HepG2 (cell line): ENCODE data around the gene OR6V1. TPM values are rescaled to one million over a fixed set of nuclear protein-coding genes. Genes with fewer than 3 reads are reported as not detected.

Experiments
- ATAC-seq: fragments of 200-7000 bp; cut with Tn5 transposase; 3 replicates; pipeline ENCODE4 v1.9.1; 2020; ENCODE audit warnings: mild to moderate bottlenecking, moderate library complexity
- BruUV-seq: library from RNA; stranded (reverse); fragments of 400-500 nt; replicated peaks from 2 replicates; lab custom pipeline; 2021; lab: Mats Ljungman, UMichigan
- CTCF ChIA-PET: fragments of 300-600 bp; formaldehyde crosslinking; extraction: SDS; loops from one replicate; lab custom pipeline; 2021; ENCODE audit warnings: low total read pairs, inconsistent platforms, low intra/inter-chr PET ratio; lab: Yijun Ruan, JAX
- POLR2A ChIA-PET: fragments of 350-600 bp; sonication (Branson Sonifier 250); formaldehyde crosslinking; loops from one replicate; lab custom pipeline; 2020; ENCODE audit warnings: antibody characterized with exemption, inconsistent platforms; lab: Yijun Ruan, JAX
- DNase-seq: peaks from one replicate; pipeline ENCODE4 v3.0.0-alpha.2; 2015; ENCODE audit warnings: low spot score
- FAIRE-seq: peaks from 3 replicates; lab custom pipeline; 2011; peaks lifted over from hg19 to GRCh38; lab: Jason Lieb, UNC
- H2AFZ ChIP-seq: one replicate; pipeline ENCODE4 v1.6.1; 2011; ENCODE audit warnings: low read length, inconsistent platforms
- H3K27ac ChIP-seq: fragments of 300-600 bp; 3 replicates; pipeline ENCODE4 v1.8.0; 2011; ENCODE audit warnings: mixed run types, mild to moderate bottlenecking, mixed read lengths, low read length, inconsistent platforms; ENCODE audit not compliant: insufficient read depth; ENCODE audit errors: extremely low read length
- H3K27me3 ChIP-seq, 2 experiments: fragments of 200-600 bp in 1 of 2; 2 replicates in 1 of 2; 3 replicates in 1 of 2; pipeline versions ENCODE4 v1.6.0 to v1.8.0; 2011; ENCODE audit warnings: low read length in 2 of 2, mild to moderate bottlenecking in 2 of 2, moderate library complexity in 2 of 2, inconsistent platforms in 1 of 2; ENCODE audit not compliant: insufficient read depth in 2 of 2, control insufficient read depth in 1 of 2
- H3K36me3 ChIP-seq, 2 experiments: fragments of 200-600 bp in 1 of 2; replicated peaks in 1 of 2; 2 replicates in 1 of 2; 3 replicates in 1 of 2; pipeline versions ENCODE4 v1.5.1 to v1.8.0; 2011; ENCODE audit warnings: low read length in 2 of 2, inconsistent platforms in 1 of 2; ENCODE audit not compliant: insufficient read depth in 2 of 2, control insufficient read depth in 1 of 2
- H3K4me1 ChIP-seq: 2 replicates; pipeline ENCODE4 v1.5.1; 2012; ENCODE audit warnings: low read length, inconsistent platforms; ENCODE audit not compliant: insufficient read depth
- H3K4me2 ChIP-seq: 2 replicates; pipeline ENCODE4 v1.6.0; 2011; ENCODE audit warnings: low read depth, low read length, inconsistent platforms
- H3K4me3 ChIP-seq, 3 experiments: fragments of 200-600 bp in 1 of 3; sonication (generic), shearing (Covaris generic) in 1 of 3; replicated peaks in 1 of 3; 2 replicates each; pipeline ENCODE4 v1.5.1; 2011 to 2016; ENCODE audit warnings: low read length in 3 of 3, inconsistent platforms in 2 of 3, low read depth in 2 of 3, mild to moderate bottlenecking in 2 of 3, control low read depth in 1 of 3, mixed read lengths in 1 of 3; ENCODE audit not compliant: insufficient read depth in 1 of 3
- H3K79me2 ChIP-seq: one replicate; pipeline ENCODE4 v1.6.1; 2011; ENCODE audit warnings: low read length, inconsistent platforms; ENCODE audit not compliant: insufficient read depth
- H3K9ac ChIP-seq: 2 replicates; pipeline ENCODE4 v1.6.0; 2011; ENCODE audit warnings: mild to moderate bottlenecking, low read depth, low read length, inconsistent platforms; ENCODE audit not compliant: insufficient read depth
- H3K9me3 ChIP-seq: 2 replicates; pipeline ENCODE4 v1.5.1; 2012; ENCODE audit warnings: mild to moderate bottlenecking, low read length
- H4K20me1 ChIP-seq: 2 replicates; pipeline ENCODE4 v1.6.0; 2011; ENCODE audit warnings: inconsistent platforms, mild to moderate bottlenecking, low read length, moderate library complexity; ENCODE audit not compliant: insufficient read depth
- MAFF ChIP-seq: IDR thresholded peaks from 2 replicates; pipeline ENCODE4 v1.6.1; 2011; ENCODE audit warnings: low read depth, low read length, improper control_type of control experiment
- PRPF4 ChIP-seq: fragments of 200-400 bp; formaldehyde crosslinking; IDR thresholded peaks from 2 replicates; pipeline ENCODE4 v1.6.1; 2016; ENCODE audit warnings: low read length, low read depth; ENCODE audit not compliant: poor library complexity, severe bottlenecking
- WGBS: methylation state at CpG from one replicate; pipeline ENCODE4 v1.1.6; 2017; ENCODE audit warnings: low lambda C conversion rate; 5-methylcytosine and 5-hydroxymethylcytosine counted together
- in situ Hi-C: cut with HindIII; loops from 2 replicates; pipeline ENCODE4 v1.10.0; 2017; ENCODE audit warnings: low pct_unique_long_range_greater_than_20kb; ENCODE audit not compliant: extremely low pct_ligation_motif_present
- intact Hi-C: fragments of 100-400 bp; cut with micrococcal nuclease; formaldehyde crosslinking; loops from one replicate; pipeline ENCODE4 v1.10.0; 2022; ENCODE audit not compliant: unreplicated experiment
- polyA plus RNA-seq, 8 experiments: library from polyadenylated mRNA; depleted of rRNA in 3 of 8; stranded (reverse) in 7 of 8; unstranded in 1 of 8; fragments of >200 nt; fragmentation: Illumina TruSeq in 4 of 8; extraction: Trizol in 4 of 8; gene quantifications; 2 replicates each; pipeline versions ENCODE4 v1.2.1 to v1.2.3, GENCODE V29; 2011 to 2016; ENCODE audit warnings: low read depth in 4 of 8, missing spikeins in 1 of 8, mixed read lengths in 1 of 8; ENCODE audit not compliant: insufficient read depth in 1 of 8
- total RNA-seq, 5 experiments: library from RNA; depleted of rRNA; stranded (reverse); fragments of >200 nt; fragmentation: Illumina TruSeq; extraction: Trizol; gene quantifications; 2 replicates each; pipeline ENCODE4 v1.2.3, GENCODE V29; 2016; ENCODE audit warnings: low read depth in 1 of 5
- TF ChIP-seq, protein P1 (sequence below): sonication (generic); formaldehyde crosslinking; IDR thresholded peaks from 2 replicates; pipeline ENCODE4 v1.4.0; 2020; ENCODE audit warnings: missing genetic modification reagents, borderline replicate concordance
- TF ChIP-seq, protein P2 (sequence below): sonication (generic); formaldehyde crosslinking; IDR thresholded peaks from 2 replicates; pipeline ENCODE4 v1.5.0; 2020; ENCODE audit warnings: missing genetic modification reagents
- TF ChIP-seq, protein P3 (sequence below): sonication (generic); formaldehyde crosslinking; IDR thresholded peaks from 2 replicates; pipeline ENCODE4 v1.8.1; 2023; ENCODE audit warnings: missing genetic modification reagents, inconsistent platforms, borderline replicate concordance
- TF ChIP-seq, protein P4 (sequence below): IDR thresholded peaks from 2 replicates; pipeline ENCODE4 v1.6.1; 2016; ENCODE audit warnings: mild to moderate bottlenecking

OR6V1 gene
- total and polyA plus RNA-seq, 2 of the 13 experiments (the other 11 are each of a cell fraction or from before 2014, with no cell fraction given) = not detected

DNA sequence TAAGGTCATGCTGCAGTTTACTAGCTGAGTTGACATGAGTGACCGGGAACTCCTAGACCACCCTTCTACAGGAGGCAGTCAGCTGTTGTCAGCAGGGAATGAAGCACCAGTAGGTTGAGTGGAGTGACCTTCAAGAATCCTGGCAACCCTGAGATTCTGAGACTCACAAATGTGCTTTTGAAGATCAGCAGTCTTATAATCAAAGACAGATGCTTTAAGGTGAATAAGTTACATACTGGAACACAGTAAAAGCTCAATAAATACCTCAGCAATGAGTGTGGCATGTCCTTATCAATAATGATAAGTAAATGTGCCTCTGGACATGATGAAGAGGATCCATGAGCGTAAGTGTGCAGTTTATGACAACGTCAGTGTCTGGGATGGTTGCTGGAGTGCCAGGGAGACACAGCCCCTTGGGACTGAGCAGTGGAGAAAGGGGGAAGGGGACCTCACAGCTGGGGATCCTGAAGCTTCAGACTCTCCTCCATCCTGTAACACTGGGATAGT, 11.9 kb upstream of the OR6V1 start:
- intact Hi-C loops = no loop called here
- no peaks in the 10 kb centered on the region; a peak in 3 of 5 replicates for H3K27me3 ChIP-seq
- no peak overlapping the region for H2AFZ ChIP-seq
- DNase-seq (no peak), FAIRE-seq (no peak), ATAC-seq (no peak)
- no peak overlapping the region for H3K4me3 ChIP-seq
- no peak overlapping the region for H3K4me2 ChIP-seq
- peaks cover 23% of the 10 kb centered on the region for H3K4me1 ChIP-seq
- no TSS peak for BruUV-seq
- H3K9me3 ChIP-seq = no peaks in the 10 kb centered on the region
- TF ChIP-seq MAFF = no peak
- no peaks in the 10 kb centered on the region for H3K36me3 ChIP-seq
- ChIA-PET POLR2A (no interaction called here), CTCF (no interaction called here)
- no peaks in the 10 kb centered on the region for H4K20me1 ChIP-seq
- 12% methylated on average over 3 of the region's 3 CpGs for WGBS
- no peak overlapping the region for H3K27ac ChIP-seq
- no peak overlapping the region for H3K9ac ChIP-seq
- no peaks in the 10 kb centered on the region for H3K79me2 ChIP-seq
- in situ Hi-C loops = no loop called here

DNA sequence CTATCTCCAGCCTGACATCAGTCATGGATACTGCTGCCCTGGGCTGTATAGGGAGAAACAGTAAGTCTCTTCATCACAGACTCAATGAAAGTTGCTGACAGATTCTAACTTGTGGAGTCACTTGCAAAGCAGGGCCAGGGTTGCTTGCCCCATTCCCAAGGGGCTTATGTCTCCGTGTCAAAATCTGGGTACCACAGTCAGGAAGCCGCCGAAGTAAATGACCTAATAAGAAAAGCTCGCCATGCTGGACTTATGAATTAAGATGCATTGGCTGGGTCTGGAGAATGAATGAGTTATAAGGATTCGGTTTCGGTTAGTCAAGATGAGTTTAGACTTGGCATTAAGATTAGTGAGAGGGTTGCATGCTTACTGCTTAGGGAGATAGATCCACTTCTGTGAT, 10.8 kb upstream of the OR6V1 start:
- POLR2A ChIA-PET = no interaction called here
- Histone ChIP-seq H3K4me3 (no peak overlapping the region), H3K27me3 (no peaks in the 10 kb centered on the region; a peak in 3 of 5 replicates), H3K27ac (no peak overlapping the region), H4K20me1 (no peaks in the 10 kb centered on the region), H3K4me1 (peaks cover 23% of the 10 kb centered on the region), H2AFZ (no peak overlapping the region), H3K9ac (no peak overlapping the region), H3K36me3 (no peaks in the 10 kb centered on the region), H3K79me2 (no peaks in the 10 kb centered on the region), H3K4me2 (no peak overlapping the region), H3K9me3 (no peaks in the 10 kb centered on the region)
- no peak for ATAC-seq
- no TSS peak for BruUV-seq
- in situ Hi-C loops = no loop called here
- 84% methylated on average over 6 of the region's 6 CpGs for WGBS
- CTCF ChIA-PET = no interaction called here
- intact Hi-C loops = no loop called here
- FAIRE-seq = no peak
- no peak for DNase-seq
- TF ChIP-seq, protein P1, sequence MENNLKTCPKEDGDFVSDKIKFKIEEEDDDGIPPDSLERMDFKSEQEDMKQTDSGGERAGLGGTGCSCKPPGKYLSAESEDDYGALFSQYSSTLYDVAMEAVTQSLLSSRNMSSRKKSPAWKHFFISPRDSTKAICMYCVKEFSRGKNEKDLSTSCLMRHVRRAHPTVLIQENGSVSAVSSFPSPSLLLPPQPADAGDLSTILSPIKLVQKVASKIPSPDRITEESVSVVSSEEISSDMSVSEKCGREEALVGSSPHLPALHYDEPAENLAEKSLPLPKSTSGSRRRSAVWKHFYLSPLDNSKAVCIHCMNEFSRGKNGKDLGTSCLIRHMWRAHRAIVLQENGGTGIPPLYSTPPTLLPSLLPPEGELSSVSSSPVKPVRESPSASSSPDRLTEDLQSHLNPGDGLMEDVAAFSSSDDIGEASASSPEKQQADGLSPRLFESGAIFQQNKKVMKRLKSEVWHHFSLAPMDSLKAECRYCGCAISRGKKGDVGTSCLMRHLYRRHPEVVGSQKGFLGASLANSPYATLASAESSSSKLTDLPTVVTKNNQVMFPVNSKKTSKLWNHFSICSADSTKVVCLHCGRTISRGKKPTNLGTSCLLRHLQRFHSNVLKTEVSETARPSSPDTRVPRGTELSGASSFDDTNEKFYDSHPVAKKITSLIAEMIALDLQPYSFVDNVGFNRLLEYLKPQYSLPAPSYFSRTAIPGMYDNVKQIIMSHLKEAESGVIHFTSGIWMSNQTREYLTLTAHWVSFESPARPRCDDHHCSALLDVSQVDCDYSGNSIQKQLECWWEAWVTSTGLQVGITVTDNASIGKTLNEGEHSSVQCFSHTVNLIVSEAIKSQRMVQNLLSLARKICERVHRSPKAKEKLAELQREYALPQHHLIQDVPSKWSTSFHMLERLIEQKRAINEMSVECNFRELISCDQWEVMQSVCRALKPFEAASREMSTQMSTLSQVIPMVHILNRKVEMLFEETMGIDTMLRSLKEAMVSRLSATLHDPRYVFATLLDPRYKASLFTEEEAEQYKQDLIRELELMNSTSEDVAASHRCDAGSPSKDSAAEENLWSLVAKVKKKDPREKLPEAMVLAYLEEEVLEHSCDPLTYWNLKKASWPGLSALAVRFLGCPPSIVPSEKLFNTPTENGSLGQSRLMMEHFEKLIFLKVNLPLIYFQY (CRISPR knock-in tag) = no peak
- TF ChIP-seq, protein P2, sequence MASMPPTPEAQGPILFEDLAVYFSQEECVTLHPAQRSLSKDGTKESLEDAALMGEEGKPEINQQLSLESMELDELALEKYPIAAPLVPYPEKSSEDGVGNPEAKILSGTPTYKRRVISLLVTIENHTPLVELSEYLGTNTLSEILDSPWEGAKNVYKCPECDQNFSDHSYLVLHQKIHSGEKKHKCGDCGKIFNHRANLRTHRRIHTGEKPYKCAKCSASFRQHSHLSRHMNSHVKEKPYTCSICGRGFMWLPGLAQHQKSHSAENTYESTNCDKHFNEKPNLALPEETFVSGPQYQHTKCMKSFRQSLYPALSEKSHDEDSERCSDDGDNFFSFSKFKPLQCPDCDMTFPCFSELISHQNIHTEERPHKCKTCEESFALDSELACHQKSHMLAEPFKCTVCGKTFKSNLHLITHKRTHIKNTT (CRISPR knock-in tag) = no peak
- no peak for TF ChIP-seq PRPF4
- TF ChIP-seq, protein P3, sequence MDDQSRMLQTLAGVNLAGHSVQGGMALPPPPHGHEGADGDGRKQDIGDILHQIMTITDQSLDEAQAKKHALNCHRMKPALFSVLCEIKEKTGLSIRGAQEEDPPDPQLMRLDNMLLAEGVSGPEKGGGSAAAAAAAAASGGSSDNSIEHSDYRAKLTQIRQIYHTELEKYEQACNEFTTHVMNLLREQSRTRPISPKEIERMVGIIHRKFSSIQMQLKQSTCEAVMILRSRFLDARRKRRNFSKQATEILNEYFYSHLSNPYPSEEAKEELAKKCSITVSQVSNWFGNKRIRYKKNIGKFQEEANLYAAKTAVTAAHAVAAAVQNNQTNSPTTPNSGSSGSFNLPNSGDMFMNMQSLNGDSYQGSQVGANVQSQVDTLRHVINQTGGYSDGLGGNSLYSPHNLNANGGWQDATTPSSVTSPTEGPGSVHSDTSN (CRISPR knock-in tag) = no peak
- TF ChIP-seq, protein P4, sequence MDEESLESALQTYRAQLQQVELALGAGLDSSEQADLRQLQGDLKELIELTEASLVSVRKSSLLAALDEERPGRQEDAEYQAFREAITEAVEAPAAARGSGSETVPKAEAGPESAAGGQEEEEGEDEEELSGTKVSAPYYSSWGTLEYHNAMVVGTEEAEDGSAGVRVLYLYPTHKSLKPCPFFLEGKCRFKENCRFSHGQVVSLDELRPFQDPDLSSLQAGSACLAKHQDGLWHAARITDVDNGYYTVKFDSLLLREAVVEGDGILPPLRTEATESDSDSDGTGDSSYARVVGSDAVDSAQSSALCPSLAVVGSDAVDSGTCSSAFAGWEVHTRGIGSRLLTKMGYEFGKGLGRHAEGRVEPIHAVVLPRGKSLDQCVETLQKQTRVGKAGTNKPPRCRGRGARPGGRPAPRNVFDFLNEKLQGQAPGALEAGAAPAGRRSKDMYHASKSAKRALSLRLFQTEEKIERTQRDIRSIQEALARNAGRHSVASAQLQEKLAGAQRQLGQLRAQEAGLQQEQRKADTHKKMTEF (CRISPR knock-in tag) = no peak
